Measurements from ENCODE around the gene TINCR. TPM values are rescaled to one million over a fixed set of nuclear protein-coding genes. Genes with fewer than 3 reads are reported as not detected.
A peak's percentile ranks its signal among the peaks of the same experiment; 100 is the strongest.
"Not testable (repeated sequence)": the region's sequence is repeated elsewhere in the genome, so short reads cannot be mapped to it uniquely, and the experiment has no call there.

The TINCR gene
- total RNA-seq, 1 donor from 2014 or later, result 0.33 TPM

DNA sequence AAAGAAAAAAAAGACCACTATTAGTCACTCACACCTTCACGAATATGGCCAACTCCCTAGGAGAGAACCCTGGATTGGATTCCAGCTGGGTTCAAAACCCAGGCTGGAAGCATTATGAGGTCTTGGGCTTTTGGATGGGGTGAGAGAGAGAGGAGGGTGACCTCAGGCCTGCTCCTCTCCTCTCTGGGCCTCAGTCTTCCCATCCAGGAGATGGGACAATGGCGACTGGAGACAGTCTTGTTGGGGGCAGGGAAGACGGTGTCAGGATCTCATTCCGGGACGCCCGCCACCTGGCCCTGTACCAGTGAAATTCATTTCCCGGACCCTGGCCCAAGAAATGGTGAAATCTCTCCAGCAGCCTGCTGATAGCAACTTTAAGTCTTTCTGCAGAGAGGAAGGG lies 26.3 kb downstream of the TINCR start:
- H3K27ac Mint-ChIP-seq (ENCODE audit: unreplicated experiment), result no peak overlapping the region
- no peaks in the 10 kb centered on the region for H3K9me3 Mint-ChIP-seq (ENCODE audit: unreplicated experiment)
- peaks cover 3% of the 10 kb centered on the region for H3K4me1 Mint-ChIP-seq (ENCODE audit: unreplicated experiment)
- no peak overlapping the region for H3K4me3 Mint-ChIP-seq (ENCODE audit: unreplicated experiment)
- H3K27me3 Mint-ChIP-seq (ENCODE audit: unreplicated experiment), result peaks cover 4% of the 10 kb centered on the region
- no peaks in the 10 kb centered on the region for H3K36me3 Mint-ChIP-seq (ENCODE audit: low read depth, unreplicated experiment)
- no peak for DNase-seq (ENCODE audit: low spot score)
- TF ChIP-seq, protein P1, sequence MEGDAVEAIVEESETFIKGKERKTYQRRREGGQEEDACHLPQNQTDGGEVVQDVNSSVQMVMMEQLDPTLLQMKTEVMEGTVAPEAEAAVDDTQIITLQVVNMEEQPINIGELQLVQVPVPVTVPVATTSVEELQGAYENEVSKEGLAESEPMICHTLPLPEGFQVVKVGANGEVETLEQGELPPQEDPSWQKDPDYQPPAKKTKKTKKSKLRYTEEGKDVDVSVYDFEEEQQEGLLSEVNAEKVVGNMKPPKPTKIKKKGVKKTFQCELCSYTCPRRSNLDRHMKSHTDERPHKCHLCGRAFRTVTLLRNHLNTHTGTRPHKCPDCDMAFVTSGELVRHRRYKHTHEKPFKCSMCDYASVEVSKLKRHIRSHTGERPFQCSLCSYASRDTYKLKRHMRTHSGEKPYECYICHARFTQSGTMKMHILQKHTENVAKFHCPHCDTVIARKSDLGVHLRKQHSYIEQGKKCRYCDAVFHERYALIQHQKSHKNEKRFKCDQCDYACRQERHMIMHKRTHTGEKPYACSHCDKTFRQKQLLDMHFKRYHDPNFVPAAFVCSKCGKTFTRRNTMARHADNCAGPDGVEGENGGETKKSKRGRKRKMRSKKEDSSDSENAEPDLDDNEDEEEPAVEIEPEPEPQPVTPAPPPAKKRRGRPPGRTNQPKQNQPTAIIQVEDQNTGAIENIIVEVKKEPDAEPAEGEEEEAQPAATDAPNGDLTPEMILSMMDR (IDR thresholded peaks at IDR 0.05; ENCODE audit: unreplicated experiment), result no peak

DNA sequence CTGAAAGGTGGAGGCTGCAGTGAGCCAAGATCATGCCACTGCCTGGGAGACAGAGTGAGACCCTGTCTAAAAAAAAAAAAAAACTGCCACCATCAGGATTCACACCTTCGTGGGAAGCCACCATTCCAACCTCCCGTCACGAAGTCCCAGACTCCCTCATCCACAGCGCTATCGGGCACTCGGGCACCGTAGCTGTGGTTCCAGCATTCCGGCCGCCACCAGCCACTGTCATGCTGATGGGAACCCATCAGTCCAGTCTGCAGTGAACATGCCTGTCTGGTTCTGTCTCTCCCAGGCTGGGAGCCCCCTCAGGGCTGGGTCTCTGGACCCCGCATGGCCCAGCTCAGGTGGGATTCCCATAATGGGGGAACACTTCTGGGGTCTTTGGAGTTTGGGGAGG lies 27.5 kb downstream of the TINCR start:
- peaks cover under 1% of the 10 kb centered on the region for H3K9me3 Mint-ChIP-seq (ENCODE audit: unreplicated experiment)
- TF ChIP-seq, protein P1 (IDR thresholded peaks at IDR 0.05; ENCODE audit: unreplicated experiment), result no peak
- peaks cover 4% of the 10 kb centered on the region for H3K27me3 Mint-ChIP-seq (ENCODE audit: unreplicated experiment)

DNA sequence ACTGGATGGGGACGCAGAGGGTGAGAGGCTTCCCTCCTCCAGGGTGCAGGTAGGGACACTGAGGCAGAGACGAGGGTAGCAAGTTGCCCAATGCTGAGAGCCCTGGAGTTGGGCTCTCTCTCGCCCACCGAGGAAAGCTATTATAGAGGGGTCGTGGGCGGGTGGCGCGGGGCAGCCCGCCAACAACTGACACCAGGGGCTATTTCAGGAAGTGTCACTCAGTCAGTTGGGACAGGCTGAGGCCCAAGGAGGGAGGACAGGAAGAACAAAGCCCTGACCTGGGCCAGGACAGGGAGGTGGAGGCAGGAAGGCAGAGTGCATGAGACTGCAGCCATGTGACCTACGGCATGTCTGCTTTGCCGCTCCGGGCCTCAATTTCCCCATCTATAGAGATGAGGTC lies 29.9 kb downstream of the TINCR start:
- DNase-seq (ENCODE audit: low spot score), result no peak
- no peak overlapping the region for H3K4me3 Mint-ChIP-seq (ENCODE audit: unreplicated experiment)
- peaks cover 7% of the 10 kb centered on the region for H3K27me3 Mint-ChIP-seq (ENCODE audit: unreplicated experiment)
- TF ChIP-seq, protein P1 (IDR thresholded peaks at IDR 0.05; ENCODE audit: unreplicated experiment), result no peak
- peaks cover 7% of the 10 kb centered on the region for H3K4me1 Mint-ChIP-seq (ENCODE audit: unreplicated experiment)
- H3K36me3 Mint-ChIP-seq (ENCODE audit: low read depth, unreplicated experiment), result peaks cover 9% of the 10 kb centered on the region
- peaks cover 6% of the 10 kb centered on the region for H3K9me3 Mint-ChIP-seq (ENCODE audit: unreplicated experiment)
- H3K27ac Mint-ChIP-seq (ENCODE audit: unreplicated experiment), result no peak overlapping the region

More for the DNA sequence above, 27.5 kb downstream of the TINCR start:
- Mint-ChIP-seq H3K4me1 (ENCODE audit: unreplicated experiment) (peaks cover 7% of the 10 kb centered on the region), H3K27ac (ENCODE audit: unreplicated experiment) (no peak overlapping the region), H3K4me3 (ENCODE audit: unreplicated experiment) (no peak overlapping the region), H3K36me3 (ENCODE audit: low read depth, unreplicated experiment) (no peaks in the 10 kb centered on the region)
- DNase-seq (ENCODE audit: low spot score), result no peak

DNA sequence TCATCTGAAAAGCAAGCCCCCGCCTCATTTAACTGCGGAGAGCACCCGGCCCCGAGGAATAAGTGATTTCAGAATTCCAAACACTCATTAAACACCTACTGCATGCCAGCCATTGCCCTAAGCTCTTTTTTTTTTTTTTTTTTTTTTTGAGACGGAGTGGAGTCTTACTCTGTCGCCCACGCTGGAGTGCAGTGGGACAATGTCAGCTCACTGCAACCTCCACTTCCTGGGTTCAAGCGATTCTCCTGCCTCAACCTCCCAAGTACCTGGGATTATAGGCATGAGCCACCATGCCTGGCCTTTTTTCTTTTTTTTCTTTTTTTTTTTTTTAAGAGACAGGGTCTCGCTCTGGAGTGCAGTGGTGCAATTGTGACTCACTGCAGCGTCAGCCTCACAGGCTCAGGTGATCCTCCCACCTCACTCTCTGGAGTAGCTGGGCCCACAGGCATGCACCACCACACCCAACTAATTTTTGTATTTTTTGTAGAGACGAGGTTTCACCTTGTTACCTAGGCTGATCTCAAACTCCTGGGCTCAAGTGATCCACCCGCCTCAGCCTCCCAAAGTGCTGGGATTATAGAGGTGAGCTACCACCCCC lies 30.7 kb downstream of the TINCR start:
- DNase-seq (ENCODE audit: low spot score); H3K27ac Mint-ChIP-seq (ENCODE audit: unreplicated experiment); H3K4me1 Mint-ChIP-seq (ENCODE audit: unreplicated experiment): not testable (repeated sequence)

DNA sequence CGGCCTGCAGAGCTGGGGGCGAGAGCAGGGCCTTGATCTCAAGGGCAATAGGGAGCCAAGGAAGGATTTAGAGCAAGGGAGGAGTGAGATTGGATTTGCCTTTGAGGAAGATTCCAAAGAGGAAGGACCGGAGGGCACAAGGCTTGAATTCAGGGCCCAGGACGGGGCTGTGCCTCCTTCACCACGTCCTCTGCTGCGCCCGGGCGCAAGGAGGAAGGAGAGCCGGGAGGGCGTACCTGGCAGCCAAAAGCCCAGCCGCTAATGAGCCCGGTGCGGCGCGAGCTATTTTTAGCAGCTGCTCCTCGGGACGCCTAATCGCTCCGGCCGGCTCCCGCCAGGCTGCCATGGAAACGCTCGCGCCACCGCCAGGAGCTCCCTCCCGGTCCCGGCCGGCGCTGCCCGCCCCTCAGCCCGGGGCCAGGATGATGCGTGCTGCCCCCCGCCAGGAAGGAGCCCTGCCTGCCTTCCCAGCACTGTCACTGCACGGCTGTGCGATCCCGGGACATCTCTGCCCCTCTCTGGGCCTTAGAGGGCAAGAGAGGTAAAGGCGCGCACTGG lies 31.3 kb downstream of the TINCR start:
- H3K9me3 Mint-ChIP-seq (ENCODE audit: unreplicated experiment), result peaks cover 6% of the 10 kb centered on the region
- H3K27me3 Mint-ChIP-seq (ENCODE audit: unreplicated experiment), result peaks cover 7% of the 10 kb centered on the region
- H3K4me1 Mint-ChIP-seq (ENCODE audit: unreplicated experiment), result peaks cover 7% of the 10 kb centered on the region
- H3K27ac Mint-ChIP-seq (ENCODE audit: unreplicated experiment), result peak overlapping the region; percentile 31
- no peak overlapping the region for H3K4me3 Mint-ChIP-seq (ENCODE audit: unreplicated experiment)
- H3K36me3 Mint-ChIP-seq (ENCODE audit: low read depth, unreplicated experiment), result peaks cover 9% of the 10 kb centered on the region
- peak; percentile 68 for DNase-seq (ENCODE audit: low spot score)
- TF ChIP-seq, protein P1 (IDR thresholded peaks at IDR 0.05; ENCODE audit: unreplicated experiment), result no peak

More for the DNA sequence above, 30.7 kb downstream of the TINCR start:
- H3K9me3 Mint-ChIP-seq (ENCODE audit: unreplicated experiment); H3K4me3 Mint-ChIP-seq (ENCODE audit: unreplicated experiment); H3K27me3 Mint-ChIP-seq (ENCODE audit: unreplicated experiment); H3K36me3 Mint-ChIP-seq (ENCODE audit: low read depth, unreplicated experiment): not testable (repeated sequence)
